Gastrocnemius medialis (tissue), 4 donors: Measurements from ENCODE around the gene GLB1L2.

Experiments
- POLR2A ChIP-seq, 2 donors: fragments of 450-650 bp; IDR thresholded peaks; one replicate each; pipeline ENCODE4 v1.6.1; 2017; ENCODE audit warnings: antibody characterized with exemption in 2 of 2, mild to moderate bottlenecking in 2 of 2, moderate library complexity in 2 of 2
- TF ChIP-seq, protein P1 (sequence below), 5 experiments: fragments of 450-650 bp in 3 of 5; fragments of 200-600 bp in 2 of 5; sonication (generic) in 2 of 5; IDR thresholded peaks in 4 of 5; conservative IDR thresholded peaks in 1 of 5; 1 replicate in 4 of 5; 2 replicates in 1 of 5; pipeline ENCODE4 v1.5.1; 2016 to 2019; ENCODE audit warnings: antibody characterized with exemption in 5 of 5, mild to moderate bottlenecking in 3 of 5, moderate library complexity in 3 of 5

DNA sequence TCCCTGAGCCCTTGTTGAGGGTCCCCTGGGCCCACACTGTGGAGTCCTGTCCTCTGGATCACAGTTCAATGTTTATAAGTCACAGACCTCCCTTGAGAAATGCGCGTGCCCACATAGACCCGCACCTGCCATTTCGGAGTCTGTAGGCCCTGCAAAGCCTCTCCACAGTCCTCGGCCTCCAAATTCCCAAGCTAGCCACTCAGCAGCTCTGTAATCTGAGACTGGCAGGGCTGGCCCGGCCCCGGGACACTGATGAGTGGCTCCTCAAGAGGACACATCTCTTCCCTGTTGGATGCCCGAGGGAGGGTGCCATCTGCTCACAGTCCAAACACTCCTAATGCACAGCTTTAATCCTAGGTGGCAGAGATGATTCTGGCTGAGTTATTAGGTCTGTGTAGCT lies 41.2 kb downstream of the GLB1L2 start:
- no peak for TF ChIP-seq POLR2A (IDR thresholded peaks at IDR 0.05)
- TF ChIP-seq, protein P1, sequence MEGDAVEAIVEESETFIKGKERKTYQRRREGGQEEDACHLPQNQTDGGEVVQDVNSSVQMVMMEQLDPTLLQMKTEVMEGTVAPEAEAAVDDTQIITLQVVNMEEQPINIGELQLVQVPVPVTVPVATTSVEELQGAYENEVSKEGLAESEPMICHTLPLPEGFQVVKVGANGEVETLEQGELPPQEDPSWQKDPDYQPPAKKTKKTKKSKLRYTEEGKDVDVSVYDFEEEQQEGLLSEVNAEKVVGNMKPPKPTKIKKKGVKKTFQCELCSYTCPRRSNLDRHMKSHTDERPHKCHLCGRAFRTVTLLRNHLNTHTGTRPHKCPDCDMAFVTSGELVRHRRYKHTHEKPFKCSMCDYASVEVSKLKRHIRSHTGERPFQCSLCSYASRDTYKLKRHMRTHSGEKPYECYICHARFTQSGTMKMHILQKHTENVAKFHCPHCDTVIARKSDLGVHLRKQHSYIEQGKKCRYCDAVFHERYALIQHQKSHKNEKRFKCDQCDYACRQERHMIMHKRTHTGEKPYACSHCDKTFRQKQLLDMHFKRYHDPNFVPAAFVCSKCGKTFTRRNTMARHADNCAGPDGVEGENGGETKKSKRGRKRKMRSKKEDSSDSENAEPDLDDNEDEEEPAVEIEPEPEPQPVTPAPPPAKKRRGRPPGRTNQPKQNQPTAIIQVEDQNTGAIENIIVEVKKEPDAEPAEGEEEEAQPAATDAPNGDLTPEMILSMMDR (IDR thresholded peaks at IDR 0.05 in 4 of 5, conservative IDR thresholded peaks at IDR 0.05 in 1 of 5), result no peak
